ENCODE measurements around the gene MEOX2.

DNA sequence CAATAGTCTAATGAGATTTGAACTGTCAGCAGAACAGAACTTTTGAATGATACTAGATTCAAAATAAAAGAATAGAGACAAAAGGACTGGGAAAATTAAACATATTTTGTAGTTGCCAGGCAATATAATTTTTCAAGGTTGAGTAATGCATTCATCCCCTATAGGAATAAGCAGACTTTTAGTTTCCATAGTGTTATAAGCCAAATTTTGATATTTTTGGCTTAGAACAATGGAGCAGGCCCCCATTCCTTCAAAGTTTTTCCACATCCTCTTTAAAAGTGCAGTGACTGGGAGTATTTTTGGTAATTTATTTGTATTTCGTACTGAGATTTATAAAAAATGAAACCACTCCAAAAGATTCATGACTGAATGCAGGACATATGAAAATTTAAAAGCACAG lies 24.0 kb downstream of the MEOX2 start:
- TF ChIP-seq CERS6 (CRISPR knock-in tag; IDR thresholded peaks at IDR 0.05) (no peak), MED13 (CRISPR knock-in tag; IDR thresholded peaks at IDR 0.05) (no peak), MAX (IDR thresholded peaks at IDR 0.05) (no peak), MEIS2 (CRISPR knock-in tag; IDR thresholded peaks at IDR 0.05) (no peak), CTCF (CRISPR knock-in tag; IDR thresholded peaks at IDR 0.05) (no peak), ZFAT (CRISPR knock-in tag; conservative IDR thresholded peaks at IDR 0.05) (no peak), GABPA (IDR thresholded peaks at IDR 0.05; ENCODE audit: low read depth, low read length) (no peak), GABPA (CRISPR knock-in tag; IDR thresholded peaks at IDR 0.05; ENCODE audit: low read depth) (no peak)
- TF ChIP-seq, protein P1, sequence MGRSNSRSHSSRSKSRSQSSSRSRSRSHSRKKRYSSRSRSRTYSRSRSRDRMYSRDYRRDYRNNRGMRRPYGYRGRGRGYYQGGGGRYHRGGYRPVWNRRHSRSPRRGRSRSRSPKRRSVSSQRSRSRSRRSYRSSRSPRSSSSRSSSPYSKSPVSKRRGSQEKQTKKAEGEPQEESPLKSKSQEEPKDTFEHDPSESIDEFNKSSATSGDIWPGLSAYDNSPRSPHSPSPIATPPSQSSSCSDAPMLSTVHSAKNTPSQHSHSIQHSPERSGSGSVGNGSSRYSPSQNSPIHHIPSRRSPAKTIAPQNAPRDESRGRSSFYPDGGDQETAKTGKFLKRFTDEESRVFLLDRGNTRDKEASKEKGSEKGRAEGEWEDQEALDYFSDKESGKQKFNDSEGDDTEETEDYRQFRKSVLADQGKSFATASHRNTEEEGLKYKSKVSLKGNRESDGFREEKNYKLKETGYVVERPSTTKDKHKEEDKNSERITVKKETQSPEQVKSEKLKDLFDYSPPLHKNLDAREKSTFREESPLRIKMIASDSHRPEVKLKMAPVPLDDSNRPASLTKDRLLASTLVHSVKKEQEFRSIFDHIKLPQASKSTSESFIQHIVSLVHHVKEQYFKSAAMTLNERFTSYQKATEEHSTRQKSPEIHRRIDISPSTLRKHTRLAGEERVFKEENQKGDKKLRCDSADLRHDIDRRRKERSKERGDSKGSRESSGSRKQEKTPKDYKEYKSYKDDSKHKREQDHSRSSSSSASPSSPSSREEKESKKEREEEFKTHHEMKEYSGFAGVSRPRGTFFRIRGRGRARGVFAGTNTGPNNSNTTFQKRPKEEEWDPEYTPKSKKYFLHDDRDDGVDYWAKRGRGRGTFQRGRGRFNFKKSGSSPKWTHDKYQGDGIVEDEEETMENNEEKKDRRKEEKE (IDR thresholded peaks at IDR 0.05) = no peak
- TF ChIP-seq, protein P2, sequence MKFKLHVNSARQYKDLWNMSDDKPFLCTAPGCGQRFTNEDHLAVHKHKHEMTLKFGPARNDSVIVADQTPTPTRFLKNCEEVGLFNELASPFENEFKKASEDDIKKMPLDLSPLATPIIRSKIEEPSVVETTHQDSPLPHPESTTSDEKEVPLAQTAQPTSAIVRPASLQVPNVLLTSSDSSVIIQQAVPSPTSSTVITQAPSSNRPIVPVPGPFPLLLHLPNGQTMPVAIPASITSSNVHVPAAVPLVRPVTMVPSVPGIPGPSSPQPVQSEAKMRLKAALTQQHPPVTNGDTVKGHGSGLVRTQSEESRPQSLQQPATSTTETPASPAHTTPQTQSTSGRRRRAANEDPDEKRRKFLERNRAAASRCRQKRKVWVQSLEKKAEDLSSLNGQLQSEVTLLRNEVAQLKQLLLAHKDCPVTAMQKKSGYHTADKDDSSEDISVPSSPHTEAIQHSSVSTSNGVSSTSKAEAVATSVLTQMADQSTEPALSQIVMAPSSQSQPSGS (CRISPR knock-in tag; IDR thresholded peaks at IDR 0.05) = no peak
